Subcutaneous adipose tissue (tissue), 4 donors: ENCODE measurements around the gene VOPP1. TPM values are rescaled to one million over a fixed set of nuclear protein-coding genes. Genes with fewer than 3 reads are reported as not detected.

Experiments used
- CTCF ChIP-seq: fragments of 450-650 bp; IDR thresholded peaks from one replicate; pipeline ENCODE4 v1.5.1; 2016; ENCODE audit warnings: low read depth, mild to moderate bottlenecking, control low read depth, antibody characterized with exemption, moderate library complexity
- total RNA-seq, 4 donors: library from RNA; depleted of rRNA; stranded (reverse); fragments of >200 nt; gene quantifications; one replicate each; pipeline ENCODE4 v1.1.0, GENCODE V29; 2016

The VOPP1 gene
- total RNA-seq, 4 donors from 2014 or later, result 36.9 to 60.5 (median 46.1) TPM

GRCh38 chr7:55520426-55521140, 51.7 kb downstream of the VOPP1 start:
- no peak for TF ChIP-seq CTCF

- no peak for TF ChIP-seq CTCF
These were observed 53.5 kb downstream of the VOPP1 start for GRCh38 chr7:55518836-55519235.

- TF ChIP-seq CTCF, result no peak
These were observed 54.2 kb downstream of the VOPP1 start for GRCh38 chr7:55517936-55518689.

GRCh38 chr7:55517191-55517633, 55.1 kb downstream of the VOPP1 start:
- TF ChIP-seq CTCF, result no peak

- TF ChIP-seq CTCF, result no peak
These were observed 55.9 kb downstream of the VOPP1 start for GRCh38 chr7:55516409-55516808.

GRCh38 chr7:55515569-55516279, 56.6 kb downstream of the VOPP1 start:
- no peak for TF ChIP-seq CTCF
